ENCODE measurements around the gene EPHA6.

GRCh38 chr3:97713634-97714033 lies 899.2 kb downstream of the EPHA6 start:
- no peak for TF ChIP-seq EZH2 (IDR thresholded peaks at IDR 0.05; ENCODE audit: borderline replicate concordance, insufficient read depth, low read depth, low read length, poor library complexity, severe bottlenecking)
- no peak for TF ChIP-seq CTCF (IDR thresholded peaks at IDR 0.05)

Data from B cell (primary cell).